K562 (cell line): ENCODE measurements around the gene MGRN1. TPM values are rescaled to one million over a fixed set of nuclear protein-coding genes. Genes with fewer than 3 reads are reported as not detected.

Source experiments
- CEBPB ChIP-seq: fragments of 450-650 bp; IDR thresholded peaks from 2 replicates; pipeline ENCODE4 v1.6.1; 2016; ENCODE audit warnings: missing genetic modification characterization, missing compliant biosample characterization
- CHCHD3 ChIP-seq: fragments of 250-450 bp; sonication (Bioruptor Pico); IDR thresholded peaks from 2 replicates; pipeline ENCODE4 v2.1.2; 2022; ENCODE audit warnings: mild to moderate bottlenecking
- ELK3 ChIP-seq: fragments of 450-650 bp; formaldehyde crosslinking; IDR thresholded peaks from 2 replicates; pipeline ENCODE4 v1.4.0; 2020; ENCODE audit warnings: mild to moderate bottlenecking
- ETV1 ChIP-seq: fragments of 450-650 bp; conservative IDR thresholded peaks from 2 replicates; pipeline ENCODE4 v1.6.1; 2016; ENCODE audit warnings: missing genetic modification characterization, control low read depth, low read depth, missing compliant biosample characterization
- MAZ ChIP-seq, 2 experiments: fragments of 450-650 bp in 1 of 2; sonication (generic) in 1 of 2; formaldehyde crosslinking; IDR thresholded peaks in 1 of 2; conservative IDR thresholded peaks in 1 of 2; 2 replicates each; pipeline versions ENCODE4 v1.4.0 to v1.5.0; 2020; ENCODE audit warnings: mild to moderate bottlenecking in 1 of 2, missing genetic modification reagents in 1 of 2
- MTA1 ChIP-seq: fragments of 450-650 bp; IDR thresholded peaks from 2 replicates; pipeline ENCODE4 v1.6.1; 2017; ENCODE audit warnings: borderline replicate concordance
- NR2C1 ChIP-seq, 2 experiments: fragments of 450-650 bp; IDR thresholded peaks; 2 replicates each; pipeline ENCODE4 v1.6.1; 2017; ENCODE audit warnings: mild to moderate bottlenecking in 2 of 2, antibody characterized with exemption in 1 of 2, inconsistent platforms in 1 of 2, missing compliant biosample characterization in 1 of 2, missing genetic modification characterization in 1 of 2
- RBBP5 ChIP-seq: fragments of 200-600 bp; sonication (generic); IDR thresholded peaks from 2 replicates; pipeline ENCODE4 v1.6.1; 2012; ENCODE audit warnings: borderline replicate concordance, mild to moderate bottlenecking, low read length, control low read depth, inconsistent platforms; ENCODE audit not compliant: insufficient read depth, poor library complexity, severe bottlenecking
- SREBF1 ChIP-seq: fragments of 150-350 bp; IDR thresholded peaks from 2 replicates; pipeline ENCODE4 v1.6.1; 2014; ENCODE audit warnings: antibody characterized with exemption, low read depth, low read length, borderline replicate concordance
- TRIM28 ChIP-seq: fragments of 450-650 bp; IDR thresholded peaks from 2 replicates; pipeline ENCODE4 v1.6.1; 2017
- ZNF311 ChIP-seq: fragments of 250-450 bp; sonication (Bioruptor Pico); IDR thresholded peaks from 2 replicates; pipeline ENCODE4 v1.4.0; 2020; ENCODE audit warnings: mild to moderate bottlenecking, moderate library complexity
- ZNF444 ChIP-seq: fragments of 250-450 bp; sonication (Bioruptor Pico); IDR thresholded peaks from 2 replicates; pipeline ENCODE4 v1.4.0; 2020; ENCODE audit warnings: mild to moderate bottlenecking, moderate library complexity
- ZNF707 ChIP-seq: fragments of 250-450 bp; sonication (Bioruptor Pico); conservative IDR thresholded peaks from 2 replicates; pipeline ENCODE4 v1.8.0; 2022; ENCODE audit warnings: inconsistent platforms, mild to moderate bottlenecking, moderate library complexity
- polyA plus RNA-seq, 8 experiments: library from polyadenylated mRNA; depleted of rRNA in 4 of 8; stranded (reverse) in 5 of 8; unstranded in 3 of 8; fragments of >200 nt; fragmentation: Nextera tagmentation in 2 of 8; fragmentation: Illumina TruSeq in 1 of 8; extraction: Ambion mirVana in 2 of 8; extraction: Trizol in 1 of 8; gene quantifications; 2 replicates each; pipeline versions ENCODE4 v1.2.1 to v1.2.3, GENCODE V29; 2011 to 2014; ENCODE audit warnings: inconsistent platforms in 1 of 8, missing spikeins in 1 of 8
- total RNA-seq, 7 experiments: library from RNA; depleted of rRNA in 6 of 7; stranded (reverse); fragments of >200 nt in 6 of 7; fragmentation: Illumina TruSeq in 2 of 7; extraction: Trizol in 2 of 7; gene quantifications; 2 replicates each; pipeline versions ENCODE4 v1.2.1 to v1.2.3, GENCODE V29; 2011 to 2021; ENCODE audit warnings: low replicate concordance in 1 of 7
- TF ChIP-seq, protein P1 (sequence below): sonication (generic); formaldehyde crosslinking; IDR thresholded peaks from 2 replicates; pipeline ENCODE4 v1.8.1; 2023; ENCODE audit warnings: mild to moderate bottlenecking, missing genetic modification reagents
- TF ChIP-seq, protein P2 (sequence below): IDR thresholded peaks from 3 replicates; pipeline ENCODE4 v1.6.1; 2011; ENCODE audit warnings: borderline replicate concordance, mild to moderate bottlenecking; ENCODE audit not compliant: insufficient read length, insufficient read depth
- TF ChIP-seq, protein P3 (sequence below): fragments of 450-650 bp; conservative IDR thresholded peaks from 2 replicates; pipeline ENCODE4 v1.6.1; 2016; ENCODE audit warnings: missing genetic modification characterization, low read depth, mild to moderate bottlenecking, control low read depth, missing compliant biosample characterization

The MGRN1 gene
- total and polyA plus RNA-seq, 9 of the 15 experiments (the other 6 are each of a cell fraction or from before 2014, with no cell fraction given), result 0.15 to 37.9 (median 6.0) TPM

GRCh38 chr16:4734063-4734729, 109.6 kb downstream of the MGRN1 start, which contains the start of the genes ANKS3 and DNAAF8 (continued):
- TF ChIP-seq, protein P1, sequence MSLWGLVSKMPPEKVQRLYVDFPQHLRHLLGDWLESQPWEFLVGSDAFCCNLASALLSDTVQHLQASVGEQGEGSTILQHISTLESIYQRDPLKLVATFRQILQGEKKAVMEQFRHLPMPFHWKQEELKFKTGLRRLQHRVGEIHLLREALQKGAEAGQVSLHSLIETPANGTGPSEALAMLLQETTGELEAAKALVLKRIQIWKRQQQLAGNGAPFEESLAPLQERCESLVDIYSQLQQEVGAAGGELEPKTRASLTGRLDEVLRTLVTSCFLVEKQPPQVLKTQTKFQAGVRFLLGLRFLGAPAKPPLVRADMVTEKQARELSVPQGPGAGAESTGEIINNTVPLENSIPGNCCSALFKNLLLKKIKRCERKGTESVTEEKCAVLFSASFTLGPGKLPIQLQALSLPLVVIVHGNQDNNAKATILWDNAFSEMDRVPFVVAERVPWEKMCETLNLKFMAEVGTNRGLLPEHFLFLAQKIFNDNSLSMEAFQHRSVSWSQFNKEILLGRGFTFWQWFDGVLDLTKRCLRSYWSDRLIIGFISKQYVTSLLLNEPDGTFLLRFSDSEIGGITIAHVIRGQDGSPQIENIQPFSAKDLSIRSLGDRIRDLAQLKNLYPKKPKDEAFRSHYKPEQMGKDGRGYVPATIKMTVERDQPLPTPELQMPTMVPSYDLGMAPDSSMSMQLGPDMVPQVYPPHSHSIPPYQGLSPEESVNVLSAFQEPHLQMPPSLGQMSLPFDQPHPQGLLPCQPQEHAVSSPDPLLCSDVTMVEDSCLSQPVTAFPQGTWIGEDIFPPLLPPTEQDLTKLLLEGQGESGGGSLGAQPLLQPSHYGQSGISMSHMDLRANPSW (CRISPR knock-in tag), result no peak
- peak; percentile 81 for TF ChIP-seq ETV1 (tag)
- peak; percentile 85 for TF ChIP-seq RBBP5
- peak; percentile 85 to 86 for TF ChIP-seq MAZ (CRISPR knock-in tag; conservative IDR thresholded peaks at IDR 0.05 in 1 of 2, IDR thresholded peaks at IDR 0.05 in 1 of 2)
- TF ChIP-seq MTA1, result no peak
- TF ChIP-seq ZNF311 (CRISPR knock-in tag), result no peak
- TF ChIP-seq ZNF707 (CRISPR knock-in tag), result no peak
- TF ChIP-seq, protein P2, sequence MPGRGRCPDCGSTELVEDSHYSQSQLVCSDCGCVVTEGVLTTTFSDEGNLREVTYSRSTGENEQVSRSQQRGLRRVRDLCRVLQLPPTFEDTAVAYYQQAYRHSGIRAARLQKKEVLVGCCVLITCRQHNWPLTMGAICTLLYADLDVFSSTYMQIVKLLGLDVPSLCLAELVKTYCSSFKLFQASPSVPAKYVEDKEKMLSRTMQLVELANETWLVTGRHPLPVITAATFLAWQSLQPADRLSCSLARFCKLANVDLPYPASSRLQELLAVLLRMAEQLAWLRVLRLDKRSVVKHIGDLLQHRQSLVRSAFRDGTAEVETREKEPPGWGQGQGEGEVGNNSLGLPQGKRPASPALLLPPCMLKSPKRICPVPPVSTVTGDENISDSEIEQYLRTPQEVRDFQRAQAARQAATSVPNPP, result no peak
- peak; percentile 98 for TF ChIP-seq NR2C1 (IDR thresholded peaks at IDR 0.05)
- TF ChIP-seq NR2C1 (tag; IDR thresholded peaks at IDR 0.05), result peak; percentile 98
- TF ChIP-seq, protein P3, sequence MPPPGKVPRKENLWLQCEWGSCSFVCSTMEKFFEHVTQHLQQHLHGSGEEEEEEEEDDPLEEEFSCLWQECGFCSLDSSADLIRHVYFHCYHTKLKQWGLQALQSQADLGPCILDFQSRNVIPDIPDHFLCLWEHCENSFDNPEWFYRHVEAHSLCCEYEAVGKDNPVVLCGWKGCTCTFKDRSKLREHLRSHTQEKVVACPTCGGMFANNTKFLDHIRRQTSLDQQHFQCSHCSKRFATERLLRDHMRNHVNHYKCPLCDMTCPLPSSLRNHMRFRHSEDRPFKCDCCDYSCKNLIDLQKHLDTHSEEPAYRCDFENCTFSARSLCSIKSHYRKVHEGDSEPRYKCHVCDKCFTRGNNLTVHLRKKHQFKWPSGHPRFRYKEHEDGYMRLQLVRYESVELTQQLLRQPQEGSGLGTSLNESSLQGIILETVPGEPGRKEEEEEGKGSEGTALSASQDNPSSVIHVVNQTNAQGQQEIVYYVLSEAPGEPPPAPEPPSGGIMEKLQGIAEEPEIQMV (tag), result no peak
- no peak for TF ChIP-seq CHCHD3 (CRISPR knock-in tag)
- TF ChIP-seq CEBPB (tag), result no peak
- no peak for TF ChIP-seq ELK3 (CRISPR knock-in tag)
- TF ChIP-seq ZNF444 (CRISPR knock-in tag), result no peak
- 0 out of 2 replicates have a peak, but pooled peaks have one; percentile 45 for TF ChIP-seq SREBF1
- TF ChIP-seq TRIM28, result no peak
